K562 (cell line): ENCODE data around the gene IGIP. TPM values are rescaled to one million over a fixed set of nuclear protein-coding genes. Genes with fewer than 3 reads are reported as not detected.

Experiments used
- ELK3 ChIP-seq: fragments of 450-650 bp; formaldehyde crosslinking; IDR thresholded peaks from 2 replicates; pipeline ENCODE4 v1.4.0; 2020; ENCODE audit warnings: mild to moderate bottlenecking
- ESRRA ChIP-seq: fragments of 450-650 bp; IDR thresholded peaks from 2 replicates; pipeline ENCODE4 v1.6.1; 2014; ENCODE audit warnings: low read depth, mild to moderate bottlenecking, moderate library complexity, borderline replicate concordance
- ETS1 ChIP-seq: conservative IDR thresholded peaks from 2 replicates; pipeline ENCODE4 v1.6.1; 2011; ENCODE audit warnings: low read depth, mild to moderate bottlenecking, low read length; ENCODE audit not compliant: control insufficient read depth
- EWSR1 ChIP-seq: fragments of 450-650 bp; IDR thresholded peaks from 2 replicates; pipeline ENCODE4 v1.6.1; 2018; ENCODE audit warnings: borderline replicate concordance, mild to moderate bottlenecking, low read depth, moderate library complexity; ENCODE audit not compliant: partially characterized antibody
- HDAC3 ChIP-seq: fragments of 450-650 bp; IDR thresholded peaks from 2 replicates; pipeline ENCODE4 v1.6.1; 2018; ENCODE audit warnings: borderline replicate concordance, mild to moderate bottlenecking, moderate library complexity; ENCODE audit not compliant: partially characterized antibody
- KDM4B ChIP-seq, 2 experiments: fragments of 450-650 bp in 1 of 2; sonication (generic) in 1 of 2; IDR thresholded peaks; 2 replicates each; pipeline ENCODE4 v1.6.1; 2016 to 2017; ENCODE audit warnings: borderline replicate concordance in 2 of 2, antibody characterized with exemption in 1 of 2, low read depth in 1 of 2, mild to moderate bottlenecking in 1 of 2
- NFRKB ChIP-seq: fragments of 450-650 bp; IDR thresholded peaks from 2 replicates; pipeline ENCODE4 v1.6.1; 2016; ENCODE audit warnings: low read depth
- PPARD ChIP-seq: fragments of 250-450 bp; sonication (Bioruptor Pico); IDR thresholded peaks from 2 replicates; pipeline ENCODE4 v1.8.0; 2022; ENCODE audit warnings: inconsistent platforms, mild to moderate bottlenecking, moderate library complexity
- PRMT5 ChIP-seq: sonication (generic); formaldehyde crosslinking; IDR thresholded peaks from 2 replicates; pipeline ENCODE4 v1.5.0; 2020; ENCODE audit warnings: missing genetic modification reagents
- PTRF ChIP-seq: fragments of 450-650 bp; IDR thresholded peaks from 2 replicates; pipeline ENCODE4 v1.6.1; 2016; ENCODE audit warnings: mild to moderate bottlenecking, missing genetic modification characterization, missing compliant biosample characterization
- RBM14 ChIP-seq: fragments of 200-400 bp; formaldehyde crosslinking; IDR thresholded peaks from 2 replicates; pipeline ENCODE4 v1.6.1; 2018; ENCODE audit warnings: low read depth, mild to moderate bottlenecking, low read length, moderate library complexity, borderline replicate concordance; ENCODE audit not compliant: insufficient read depth
- SMAD4 ChIP-seq: fragments of 250-450 bp; sonication (Bioruptor Pico); conservative IDR thresholded peaks from 2 replicates; pipeline ENCODE4 v1.8.0; 2021; ENCODE audit warnings: inconsistent platforms, mild to moderate bottlenecking, moderate library complexity
- TRIM25 ChIP-seq: fragments of 450-650 bp; IDR thresholded peaks from 2 replicates; pipeline ENCODE4 v1.7.0; 2016; ENCODE audit warnings: borderline replicate concordance
- TRIM28 ChIP-seq: fragments of 450-650 bp; IDR thresholded peaks from 2 replicates; pipeline ENCODE4 v1.6.1; 2017
- USF2 ChIP-seq: sonication (generic); formaldehyde crosslinking; IDR thresholded peaks from 2 replicates; pipeline ENCODE4 v1.5.0; 2020; ENCODE audit warnings: missing genetic modification reagents
- polyA plus RNA-seq, 8 experiments: library from polyadenylated mRNA; depleted of rRNA in 4 of 8; stranded (reverse) in 5 of 8; unstranded in 3 of 8; fragments of >200 nt; fragmentation: Nextera tagmentation in 2 of 8; fragmentation: Illumina TruSeq in 1 of 8; extraction: Ambion mirVana in 2 of 8; extraction: Trizol in 1 of 8; gene quantifications; 2 replicates each; pipeline versions ENCODE4 v1.2.1 to v1.2.3, GENCODE V29; 2011 to 2014; ENCODE audit warnings: inconsistent platforms in 1 of 8, missing spikeins in 1 of 8
- total RNA-seq, 7 experiments: library from RNA; depleted of rRNA in 6 of 7; stranded (reverse); fragments of >200 nt in 6 of 7; fragmentation: Illumina TruSeq in 2 of 7; extraction: Trizol in 2 of 7; gene quantifications; 2 replicates each; pipeline versions ENCODE4 v1.2.1 to v1.2.3, GENCODE V29; 2011 to 2021; ENCODE audit warnings: low replicate concordance in 1 of 7

IGIP gene
- total and polyA plus RNA-seq, 9 of the 15 experiments (the other 6 are each of a cell fraction or from before 2014, with no cell fraction given), result 0.52 to 1.6 (median 1.2) TPM

GRCh38 chr5:140145818-140146522, 20.2 kb downstream of the IGIP start (continued):
- TF ChIP-seq TRIM25 (no peak), ESRRA (peak; percentile 29; the same call in 1 of the 2 replicates), ETS1 (0 out of 2 replicates have a peak, but pooled peaks have one; percentile 51), SMAD4 (CRISPR knock-in tag) (peak; percentile 81), PTRF (tag) (no peak), RBM14 (no peak), HDAC3 (no peak), NFRKB (no peak), EWSR1 (no peak), ELK3 (no peak), PRMT5 (no peak), USF2 (no peak), KDM4B (IDR thresholded peaks at IDR 0.05; ENCODE audit: borderline replicate concordance in 2 of 2, low read depth in 1 of 2) (no peak), TRIM28 (no peak), PPARD (CRISPR knock-in tag) (no peak)
